Left renal cortex interstitium (tissue), 4 donors: Measurements from ENCODE around the gene MTHFSD. TPM values are rescaled to one million over a fixed set of nuclear protein-coding genes. Genes with fewer than 3 reads are reported as not detected.
A peak's percentile ranks its signal among the peaks of the same experiment; 100 is the strongest.

ENCODE experiments used
- DNase-seq, 4 donors: peaks; one replicate each; pipeline ENCODE4 v3.0.0-alpha.2; 2013; ENCODE audit warnings: low read depth in 4 of 4, low spot score in 2 of 4, missing footprints in 1 of 4
- polyA plus RNA-seq, 4 donors: library from polyadenylated mRNA; unstranded; fragments of 120-200 nt; gene quantifications; one replicate each; pipeline ENCODE4 v1.2.1, GENCODE V29; 2013; ENCODE audit not compliant: insufficient read length in 4 of 4

Gene MTHFSD
- polyA plus RNA-seq, 4 donors: 19.1 to 33.8 (median 28.3) TPM

GRCh38 chr16:86570558-86571529 is 15.8 kb upstream of the MTHFSD start:
- no peak for DNase-seq

DNA sequence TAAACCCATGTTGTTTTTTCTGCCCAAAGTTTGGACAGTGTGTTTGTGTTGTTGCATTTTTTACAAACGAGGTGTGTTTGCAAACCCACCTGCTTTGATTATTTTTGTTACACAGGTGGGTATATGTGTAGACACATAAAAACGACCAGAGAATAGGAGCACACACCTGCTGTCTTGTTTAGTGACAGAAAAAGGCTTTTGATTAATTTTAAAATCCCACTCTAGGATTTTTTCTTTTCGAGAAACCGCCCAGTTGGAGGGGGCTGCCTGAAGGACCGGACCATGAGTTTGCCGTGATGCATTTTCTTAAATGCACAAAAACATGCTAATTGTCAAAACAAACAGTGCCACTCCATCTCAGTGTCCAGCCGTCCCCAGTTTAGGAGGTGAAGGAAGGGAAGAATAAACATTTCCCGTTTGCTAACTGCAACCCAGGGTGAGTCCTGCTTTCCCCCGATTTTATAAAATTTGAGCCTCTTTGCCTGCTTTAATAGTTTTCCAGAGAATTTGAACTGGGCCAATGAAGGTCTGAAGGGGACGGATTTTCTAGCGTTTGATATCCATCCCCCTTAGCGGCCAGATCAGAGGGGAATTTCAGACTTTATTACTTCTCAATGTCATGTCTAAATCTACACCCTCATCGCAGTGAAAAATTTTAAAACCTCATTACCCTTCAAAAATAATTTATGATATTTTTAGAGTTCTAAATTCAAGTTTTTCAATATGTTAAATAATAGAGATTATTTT is 14.8 kb upstream of the MTHFSD start:
- no peak for DNase-seq

DNA sequence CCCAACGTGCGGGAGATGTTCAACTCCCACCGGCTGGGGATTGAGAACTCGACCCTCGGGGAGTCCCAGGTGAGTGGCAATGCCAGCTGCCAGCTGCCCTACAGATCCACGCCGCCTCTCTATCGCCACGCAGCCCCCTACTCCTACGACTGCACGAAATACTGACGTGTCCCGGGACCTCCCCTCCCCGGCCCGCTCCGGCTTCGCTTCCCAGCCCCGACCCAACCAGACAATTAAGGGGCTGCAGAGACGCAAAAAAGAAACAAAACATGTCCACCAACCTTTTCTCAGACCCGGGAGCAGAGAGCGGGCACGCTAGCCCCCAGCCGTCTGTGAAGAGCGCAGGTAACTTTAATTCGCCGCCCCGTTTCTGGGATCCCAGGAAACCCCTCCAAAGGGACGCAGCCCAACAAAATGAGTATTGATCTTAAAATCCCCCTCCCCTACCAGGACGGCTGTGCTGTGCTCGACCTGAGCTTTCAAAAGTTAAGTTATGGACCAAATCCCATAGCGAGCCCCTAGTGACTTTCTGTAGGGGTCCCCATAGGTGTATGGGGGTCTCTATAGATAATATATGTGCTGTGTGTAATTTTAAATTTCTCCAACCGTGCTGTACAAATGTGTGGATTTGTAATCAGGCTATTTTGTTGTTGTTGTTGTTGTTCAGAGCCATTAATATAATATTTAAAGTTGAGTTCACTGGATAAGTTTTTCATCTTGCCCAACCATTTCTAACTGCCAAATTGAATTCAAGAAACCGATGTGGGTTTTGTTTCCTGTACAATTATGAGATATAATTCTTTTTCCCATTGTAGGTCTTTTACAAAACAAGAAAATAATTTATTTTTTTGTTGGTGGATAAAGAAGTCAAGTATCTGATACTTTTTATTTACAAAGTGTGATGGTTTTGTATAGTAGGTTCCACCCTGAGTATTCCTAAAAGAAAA is 13.9 kb upstream of the MTHFSD start:
- no peak for DNase-seq

DNA sequence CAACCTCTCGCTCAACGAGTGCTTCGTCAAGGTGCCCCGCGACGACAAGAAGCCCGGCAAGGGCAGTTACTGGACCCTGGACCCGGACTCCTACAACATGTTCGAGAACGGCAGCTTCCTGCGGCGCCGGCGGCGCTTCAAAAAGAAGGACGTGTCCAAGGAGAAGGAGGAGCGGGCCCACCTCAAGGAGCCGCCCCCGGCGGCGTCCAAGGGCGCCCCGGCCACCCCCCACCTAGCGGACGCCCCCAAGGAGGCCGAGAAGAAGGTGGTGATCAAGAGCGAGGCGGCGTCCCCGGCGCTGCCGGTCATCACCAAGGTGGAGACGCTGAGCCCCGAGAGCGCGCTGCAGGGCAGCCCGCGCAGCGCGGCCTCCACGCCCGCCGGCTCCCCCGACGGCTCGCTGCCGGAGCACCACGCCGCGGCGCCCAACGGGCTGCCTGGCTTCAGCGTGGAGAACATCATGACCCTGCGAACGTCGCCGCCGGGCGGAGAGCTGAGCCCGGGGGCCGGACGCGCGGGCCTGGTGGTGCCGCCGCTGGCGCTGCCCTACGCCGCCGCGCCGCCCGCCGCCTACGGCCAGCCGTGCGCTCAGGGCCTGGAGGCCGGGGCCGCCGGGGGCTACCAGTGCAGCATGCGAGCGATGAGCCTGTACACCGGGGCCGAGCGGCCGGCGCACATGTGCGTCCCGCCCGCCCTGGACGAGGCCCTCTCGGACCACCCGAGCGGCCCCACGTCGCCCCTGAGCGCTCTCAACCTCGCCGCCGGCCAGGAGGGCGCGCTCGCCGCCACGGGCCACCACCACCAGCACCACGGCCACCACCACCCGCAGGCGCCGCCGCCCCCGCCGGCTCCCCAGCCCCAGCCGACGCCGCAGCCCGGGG is 12.9 kb upstream of the MTHFSD start:
- no peak for DNase-seq

- no peak for DNase-seq
Observed at GRCh38 chr16:86566966-86567700, 12.1 kb upstream of the MTHFSD start.

- DNase-seq: peak in 3 of 4 donors; percentile 93 to 95 (median 93)
Observed at GRCh38 chr16:86566601-86566965, 11.5 kb upstream of the MTHFSD start, which contains the start of gene FOXC2. Gene FOXC2, plus strand, starts transcription at chr16:86566829. Its CDS starts 507 bp downstream, at chr16:86567336.

- no peak for DNase-seq
Observed at GRCh38 chr16:86565644-86566511, 10.8 kb upstream of the MTHFSD start.

DNA sequence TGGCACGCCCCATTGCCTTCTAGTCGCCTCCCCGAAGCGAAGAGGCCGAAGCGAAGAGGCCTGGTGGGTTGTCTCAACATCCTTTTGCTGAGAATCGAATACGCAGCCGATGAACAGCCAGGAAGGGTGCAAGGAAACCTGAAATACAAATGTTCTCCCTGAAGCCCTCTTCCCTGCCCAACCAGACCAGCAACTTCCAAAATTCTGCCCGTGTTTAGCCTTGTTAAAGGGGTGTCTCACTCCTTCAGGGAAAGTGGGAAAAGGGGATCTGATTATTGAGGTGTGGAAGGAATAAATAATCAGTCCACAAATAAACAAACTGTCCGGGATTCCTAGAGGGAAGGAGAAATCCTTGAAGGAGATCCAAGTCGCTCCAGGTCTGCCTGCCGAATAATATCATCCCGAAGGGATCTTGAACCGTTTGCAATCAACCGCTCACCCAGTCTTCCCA is 10.2 kb upstream of the MTHFSD start:
- no peak for DNase-seq

- peak in 2 of 4 donors; percentile 85 to 92 for DNase-seq
Observed at GRCh38 chr16:86563469-86564345, 8.7 kb upstream of the MTHFSD start.

DNA sequence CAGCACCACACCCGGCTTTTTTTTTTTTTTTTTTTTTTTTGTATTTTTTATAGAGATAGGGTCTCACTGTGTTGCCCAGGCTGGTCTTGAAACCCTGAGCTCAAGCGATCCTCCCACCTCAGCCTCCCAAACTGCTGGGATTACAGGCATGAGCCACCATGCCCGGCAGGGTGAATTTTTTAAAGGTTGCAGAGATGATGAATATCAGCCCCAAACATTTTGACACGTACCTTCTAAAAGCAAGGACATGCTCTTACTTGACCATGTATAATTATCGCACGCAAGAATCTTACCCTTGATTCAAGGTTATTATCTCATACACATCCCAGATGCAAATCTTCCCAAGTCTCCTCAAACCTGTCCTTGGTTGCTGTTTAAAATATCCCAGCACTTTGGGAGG is 7.3 kb upstream of the MTHFSD start:
- DNase-seq: no peak

- DNase-seq: no peak
Observed at GRCh38 chr16:86559802-86560305, 4.8 kb upstream of the MTHFSD start.

- DNase-seq: no peak
Observed at GRCh38 chr16:86558355-86559193, 3.5 kb upstream of the MTHFSD start.

- no peak for DNase-seq
Observed at GRCh38 chr16:86557587-86557986, 2.6 kb upstream of the MTHFSD start.

- no peak for DNase-seq
Observed at GRCh38 chr16:86556576-86556975, 1.5 kb upstream of the MTHFSD start.

DNA sequence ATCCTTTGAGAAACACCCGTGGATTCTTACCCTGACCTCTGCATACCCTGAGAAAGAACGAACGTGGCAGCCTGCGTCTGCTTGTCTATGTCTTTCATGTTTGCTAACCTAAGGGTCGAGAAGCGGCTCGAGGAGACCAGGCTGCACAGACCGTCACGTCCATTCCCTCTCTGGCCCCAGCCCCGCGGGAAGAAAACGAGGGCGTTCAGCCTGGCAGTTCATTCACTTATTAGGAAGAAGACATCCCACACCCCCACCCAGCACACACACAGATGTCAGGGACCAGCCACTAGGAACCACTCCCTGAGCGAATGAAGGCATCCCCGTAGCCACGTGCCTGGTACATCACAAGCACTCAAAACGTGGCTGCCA is 655 bp upstream of the MTHFSD start:
- no peak for DNase-seq

- peak in 2 of 4 donors; percentile 4 to 6 for DNase-seq
Observed at GRCh38 chr16:86554599-86554916, 477 bp downstream of the MTHFSD start.
